Lower leg skin (tissue), 4 donors: Measurements from ENCODE around the gene GRM3. TPM values are rescaled to one million over a fixed set of nuclear protein-coding genes. Genes with fewer than 3 reads are reported as not detected.

Source experiments
- DNase-seq, 2 donors: peaks; one replicate each; pipeline ENCODE4 v3.0.0-alpha.2; 2019; ENCODE audit warnings: low spot score in 2 of 2
- H3K4me3 ChIP-seq: fragments of 200-600 bp; sonication (generic); 2 replicates; pipeline ENCODE4 v1.5.1; 2017; ENCODE audit warnings: mild to moderate bottlenecking, low read depth; ENCODE audit not compliant: poor library complexity, severe bottlenecking
- CTCF ChIP-seq, 3 donors: fragments of 450-650 bp; IDR thresholded peaks; one replicate each; pipeline ENCODE4 v1.5.1; 2016; ENCODE audit warnings: antibody characterized with exemption in 3 of 3, mild to moderate bottlenecking in 3 of 3, moderate library complexity in 2 of 3
- POLR2A ChIP-seq, 2 donors: fragments of 450-650 bp; IDR thresholded peaks; one replicate each; pipeline ENCODE4 v1.6.1; 2016 to 2017; ENCODE audit warnings: antibody characterized with exemption in 2 of 2, mild to moderate bottlenecking in 1 of 2, moderate library complexity in 1 of 2
- WGBS, 2 donors: methylation state at CpG; one replicate each; pipeline ENCODE4 v1.1.5; 2018; 5-methylcytosine and 5-hydroxymethylcytosine counted together
- intact Hi-C: fragments of 100-400 bp; cut with DNase I; formaldehyde crosslinking; loops from one replicate; pipeline ENCODE4 v1.15.0; 2023; ENCODE audit warnings: low total_unique reads
- total RNA-seq, 4 donors: library from RNA; depleted of rRNA; stranded (reverse); fragments of >200 nt; gene quantifications; one replicate each; pipeline ENCODE4 v1.1.0, GENCODE V29; 2016

Gene GRM3
- total RNA-seq, 4 donors from 2014 or later, result not detected

DNA sequence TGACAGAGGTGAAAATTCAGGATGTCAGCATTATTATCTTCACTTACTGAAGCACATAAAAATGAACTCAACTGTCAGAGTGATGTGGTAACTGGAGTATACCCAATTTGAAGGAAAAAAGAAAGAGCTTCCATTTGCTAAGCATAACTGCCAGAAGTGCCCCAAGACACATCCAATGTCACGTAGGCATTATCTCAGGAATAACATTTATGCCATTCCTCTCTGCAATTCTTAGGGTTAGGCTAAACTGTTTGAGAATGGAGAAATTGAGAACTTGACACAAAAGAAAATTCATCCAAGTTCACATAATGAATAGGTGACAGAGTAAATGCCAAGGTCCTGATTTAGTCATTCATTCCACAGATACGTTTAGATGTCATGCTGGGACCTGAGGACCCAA is 148.6 kb downstream of the GRM3 start:
- WGBS, 2 donors, result 50 to 64% methylated on average over 2 of the region's 2 CpGs
- intact Hi-C loops, result no loop called here
- DNase-seq, result no peak
- no peak overlapping the region for H3K4me3 ChIP-seq
- TF ChIP-seq POLR2A (IDR thresholded peaks at IDR 0.05) (no peak), CTCF (IDR thresholded peaks at IDR 0.05) (no peak)

DNA sequence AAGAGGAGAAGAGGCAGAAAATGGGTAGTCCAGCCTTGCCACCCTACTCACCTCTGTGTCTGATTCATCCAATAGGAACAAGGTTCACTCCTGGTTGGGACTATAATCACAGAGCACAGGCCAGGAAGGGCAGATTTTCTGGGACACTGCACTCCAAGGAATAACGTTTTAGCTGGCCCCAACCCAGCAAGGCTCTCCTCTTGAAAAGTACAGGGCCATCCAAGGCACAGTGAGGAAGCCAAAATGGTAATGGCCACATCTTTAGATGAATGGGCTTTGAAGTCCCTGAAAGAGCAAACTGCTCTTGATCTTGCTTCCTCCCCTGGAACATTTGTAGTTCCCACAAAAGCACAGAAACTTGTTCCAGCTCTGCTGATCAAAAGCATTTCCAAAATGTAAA is 149.4 kb downstream of the GRM3 start:
- no peak for TF ChIP-seq CTCF (IDR thresholded peaks at IDR 0.05)
- no peak for DNase-seq
- H3K4me3 ChIP-seq, result no peak overlapping the region
- 19 to 38% methylated on average over 1 of the region's 1 CpG for WGBS, 2 donors
- intact Hi-C loops, result no loop called here

DNA sequence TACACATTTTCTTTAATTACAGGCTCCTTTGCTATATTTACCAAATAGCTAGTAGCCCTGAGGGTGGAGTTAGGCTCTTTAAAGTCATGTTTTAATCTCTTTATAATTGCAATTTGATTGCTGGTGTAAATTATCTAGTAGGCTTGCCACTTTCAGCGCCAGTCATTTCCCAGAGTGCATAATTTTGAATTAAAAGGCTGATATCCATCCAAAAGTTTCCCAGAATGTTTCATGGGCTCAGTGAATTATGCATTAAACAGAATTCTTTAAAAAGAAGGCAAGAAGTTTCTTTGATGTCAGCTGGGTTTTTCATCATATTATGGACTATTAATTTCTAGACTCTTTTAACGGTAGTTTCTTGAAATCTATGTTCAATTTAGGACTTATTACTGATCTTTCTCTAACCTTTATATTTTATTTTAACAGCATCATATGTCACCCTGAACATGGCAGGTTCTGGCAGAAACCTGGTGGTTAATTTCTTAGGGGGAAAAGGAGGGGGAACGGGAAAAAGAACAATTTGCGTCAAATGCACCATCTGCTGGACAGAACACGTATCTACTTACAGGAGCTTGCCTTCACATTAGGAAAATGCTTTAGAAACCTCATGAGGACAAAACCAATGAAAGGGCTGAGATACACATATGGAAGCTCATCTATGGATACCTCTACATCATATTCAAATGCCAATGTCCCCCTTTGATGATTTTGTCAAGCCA is 171.1 kb downstream of the GRM3 start:
- DNase-seq, result no peak
- intact Hi-C loops, result no loop called here
- H3K4me3 ChIP-seq, result no peak overlapping the region
- 17 to 18% methylated on average over 5 of the region's 5 CpGs for WGBS, 2 donors
- no peak for TF ChIP-seq CTCF (IDR thresholded peaks at IDR 0.05)
- TF ChIP-seq POLR2A (IDR thresholded peaks at IDR 0.05), result no peak

DNA sequence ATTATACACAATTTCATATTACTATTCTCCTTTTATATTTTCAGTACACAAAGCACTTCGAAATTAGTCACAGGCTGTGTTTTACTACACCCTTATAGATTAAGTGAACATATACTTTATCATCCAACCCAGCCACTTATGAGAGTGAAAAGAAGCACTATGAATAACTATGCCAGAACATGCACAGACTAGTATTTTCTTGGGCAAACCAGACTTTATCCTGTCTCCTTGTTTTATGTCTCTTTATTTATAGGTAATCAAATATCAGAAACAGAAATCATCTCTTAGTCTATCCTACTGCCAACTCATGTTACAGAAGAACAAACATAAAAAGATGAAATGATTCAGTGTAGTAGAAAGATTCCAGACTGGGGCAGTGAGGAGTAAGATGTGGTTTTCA is 171.8 kb downstream of the GRM3 start:
- no peak overlapping the region for H3K4me3 ChIP-seq
- 70% methylated on average over 1 of the region's 1 CpG for WGBS, 2 donors
- intact Hi-C loops, result no loop called here
- no peak for TF ChIP-seq CTCF (IDR thresholded peaks at IDR 0.05)
- no peak for TF ChIP-seq POLR2A (IDR thresholded peaks at IDR 0.05)
- no peak for DNase-seq

- DNase-seq, result no peak
- no peak for TF ChIP-seq CTCF (IDR thresholded peaks at IDR 0.05)
- TF ChIP-seq POLR2A (IDR thresholded peaks at IDR 0.05), result no peak
- intact Hi-C loops, result no loop called here
- WGBS, 2 donors, result 67 to 71% methylated on average over 2 of the region's 2 CpGs
- no peak overlapping the region for H3K4me3 ChIP-seq
These were observed 175.2 kb downstream of the GRM3 start for GRCh38 chr7:86818903-86819302.

DNA sequence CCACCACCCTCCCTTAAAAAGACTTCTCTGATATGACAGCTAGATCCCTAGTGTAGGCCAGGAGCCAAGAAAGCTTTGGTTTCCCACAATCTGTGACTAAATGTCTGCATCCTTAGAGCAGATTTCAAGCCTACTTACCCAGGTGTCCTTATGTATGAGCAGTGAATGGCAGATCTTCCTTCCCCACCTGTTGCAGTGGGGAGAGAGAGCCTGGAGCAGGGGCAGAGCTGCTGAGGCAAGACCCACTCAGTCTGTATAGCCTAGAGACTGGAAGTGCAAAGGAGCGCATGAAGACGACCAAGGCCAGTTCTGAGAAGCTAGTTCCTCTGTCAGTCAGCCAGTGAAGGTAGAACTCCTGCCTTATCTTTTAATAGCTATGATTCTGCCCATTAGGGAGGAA is 180.1 kb downstream of the GRM3 start:
- no peak overlapping the region for H3K4me3 ChIP-seq
- DNase-seq, result no peak
- intact Hi-C loops, result no loop called here
- TF ChIP-seq POLR2A (IDR thresholded peaks at IDR 0.05), result no peak
- no peak for TF ChIP-seq CTCF (IDR thresholded peaks at IDR 0.05)
- 87 to 91% methylated on average over 2 of the region's 2 CpGs for WGBS, 2 donors
